ENCODE data around the gene GTF2H4. TPM values are rescaled to one million over a fixed set of nuclear protein-coding genes. Genes with fewer than 3 reads are reported as not detected.
A peak's percentile ranks its signal among the peaks of the same experiment; 100 is the strongest.

GTF2H4 gene
- total RNA-seq, 1 donor from 2014 or later = 81.0 TPM

DNA sequence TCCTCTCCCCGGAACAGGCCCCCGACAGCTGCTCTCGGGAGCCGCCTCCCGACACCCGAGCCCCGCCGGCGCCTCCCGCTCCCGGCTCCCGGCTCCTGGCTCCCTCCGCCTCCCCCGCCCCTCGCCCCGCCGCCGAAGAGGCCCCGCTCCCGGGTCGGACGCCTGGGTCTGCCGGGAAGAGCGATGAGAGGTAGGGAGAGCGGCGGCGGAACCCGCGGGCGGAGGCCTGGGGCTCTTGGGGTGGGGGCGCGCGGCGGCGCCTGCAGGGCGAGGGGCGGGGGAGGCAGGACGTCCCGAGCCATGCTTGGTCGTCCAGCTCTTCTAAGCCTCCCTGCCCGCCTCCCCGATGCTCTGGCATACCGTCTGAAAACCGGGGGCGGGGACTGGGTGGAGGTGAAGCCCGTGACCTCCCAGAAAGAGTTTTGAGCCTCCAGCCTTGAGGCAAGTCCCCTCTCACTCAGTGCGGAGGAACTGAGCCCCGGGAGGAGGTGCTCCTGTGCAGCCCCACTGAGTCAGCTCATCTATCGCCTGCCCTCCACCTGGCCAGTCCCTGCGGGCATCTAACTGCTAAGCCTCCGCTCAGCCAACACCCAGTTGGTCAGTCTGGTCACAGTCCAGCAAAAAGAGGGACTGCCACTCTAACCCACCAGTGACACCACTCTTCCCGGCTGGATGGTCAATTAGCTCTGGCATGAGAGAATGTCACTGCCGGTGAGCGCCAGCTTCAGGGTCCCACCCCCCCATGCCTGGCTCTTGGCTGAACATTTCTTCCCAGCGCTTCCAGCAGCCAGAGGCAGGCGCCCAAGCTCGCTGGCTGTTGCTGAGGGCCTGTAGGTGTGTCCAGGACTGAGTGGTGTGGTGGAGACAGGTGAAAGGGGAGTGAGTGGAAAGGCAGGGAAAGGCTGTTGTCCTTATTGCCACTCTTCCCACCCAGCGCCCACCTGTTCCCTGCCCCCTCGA lies 23.2 kb upstream of the GTF2H4 start:
- H3K27ac ChIP-seq = peak overlapping the region; percentile 83 to 90
- peaks cover 0 to 6% of the 10 kb centered on the region in 2 donors for H3K36me3 ChIP-seq
- H3K9me3 ChIP-seq = no peaks in the 10 kb centered on the region
- H3K4me1 ChIP-seq = peaks cover 0 to 23% of the 10 kb centered on the region in 2 donors
- H3K27me3 ChIP-seq = no peaks in the 10 kb centered on the region
- intact Hi-C loops (cut with DNase I) = loop anchor here (1.0 to 2.0 kb wide), 2 partner anchors 24 to 30 kb away; partner anchors contain the start of genes GTF2H4 and VARS2
- TF ChIP-seq, protein P1, sequence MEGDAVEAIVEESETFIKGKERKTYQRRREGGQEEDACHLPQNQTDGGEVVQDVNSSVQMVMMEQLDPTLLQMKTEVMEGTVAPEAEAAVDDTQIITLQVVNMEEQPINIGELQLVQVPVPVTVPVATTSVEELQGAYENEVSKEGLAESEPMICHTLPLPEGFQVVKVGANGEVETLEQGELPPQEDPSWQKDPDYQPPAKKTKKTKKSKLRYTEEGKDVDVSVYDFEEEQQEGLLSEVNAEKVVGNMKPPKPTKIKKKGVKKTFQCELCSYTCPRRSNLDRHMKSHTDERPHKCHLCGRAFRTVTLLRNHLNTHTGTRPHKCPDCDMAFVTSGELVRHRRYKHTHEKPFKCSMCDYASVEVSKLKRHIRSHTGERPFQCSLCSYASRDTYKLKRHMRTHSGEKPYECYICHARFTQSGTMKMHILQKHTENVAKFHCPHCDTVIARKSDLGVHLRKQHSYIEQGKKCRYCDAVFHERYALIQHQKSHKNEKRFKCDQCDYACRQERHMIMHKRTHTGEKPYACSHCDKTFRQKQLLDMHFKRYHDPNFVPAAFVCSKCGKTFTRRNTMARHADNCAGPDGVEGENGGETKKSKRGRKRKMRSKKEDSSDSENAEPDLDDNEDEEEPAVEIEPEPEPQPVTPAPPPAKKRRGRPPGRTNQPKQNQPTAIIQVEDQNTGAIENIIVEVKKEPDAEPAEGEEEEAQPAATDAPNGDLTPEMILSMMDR (IDR thresholded peaks at IDR 0.05) = no peak
- peak overlapping the region; percentile 78 to 87 for H3K4me3 ChIP-seq
- DNase-seq (ENCODE audit: low spot score in 2 of 2) = peak in 1 of 2 donors; percentile 71

DNA sequence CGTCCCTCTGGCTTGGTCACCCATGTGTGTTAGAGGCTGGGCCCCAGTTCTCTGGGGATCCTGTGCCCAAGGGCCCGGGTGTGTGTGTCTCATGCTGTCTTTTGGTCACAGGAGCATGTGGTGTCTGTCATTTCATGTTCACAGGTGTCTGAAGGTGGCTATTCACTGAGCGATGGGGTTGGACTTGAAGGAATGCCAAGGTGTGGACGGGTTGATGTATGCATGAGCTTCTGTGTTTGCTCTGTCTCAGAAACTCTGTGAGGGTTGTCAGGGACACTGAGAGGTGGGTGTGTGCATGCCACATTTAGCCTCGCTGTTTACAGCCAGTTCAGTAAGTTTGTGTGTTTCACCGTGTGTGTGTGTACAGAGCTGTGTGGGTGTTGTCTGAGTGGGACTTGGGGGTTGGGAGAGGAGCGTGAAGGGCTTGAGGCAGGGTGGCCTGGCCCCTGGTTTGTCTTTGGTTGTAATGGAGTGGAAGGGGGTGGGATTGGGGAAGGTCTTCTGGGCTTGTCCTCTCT lies 22.5 kb upstream of the GTF2H4 start:
- H3K27me3 ChIP-seq = no peaks in the 10 kb centered on the region
- TF ChIP-seq, protein P1 (IDR thresholded peaks at IDR 0.05) = no peak
- peak in 1 of 2 donors; percentile 66 for DNase-seq (ENCODE audit: low spot score in 2 of 2)
- no peaks in the 10 kb centered on the region for H3K9me3 ChIP-seq
- H3K4me3 ChIP-seq = peak overlapping the region; percentile 78 to 87
- H3K4me1 ChIP-seq = peaks cover 0 to 23% of the 10 kb centered on the region in 2 donors
- intact Hi-C loops (cut with DNase I) = loop anchor here (2.0 kb wide), 1 partner anchor 29 kb away; the partner anchor contains the start of gene VARS2
- H3K27ac ChIP-seq = peak overlapping the region in 1 of 2 donors; percentile 83
- peaks cover 0 to 14% of the 10 kb centered on the region in 2 donors for H3K36me3 ChIP-seq

DNA sequence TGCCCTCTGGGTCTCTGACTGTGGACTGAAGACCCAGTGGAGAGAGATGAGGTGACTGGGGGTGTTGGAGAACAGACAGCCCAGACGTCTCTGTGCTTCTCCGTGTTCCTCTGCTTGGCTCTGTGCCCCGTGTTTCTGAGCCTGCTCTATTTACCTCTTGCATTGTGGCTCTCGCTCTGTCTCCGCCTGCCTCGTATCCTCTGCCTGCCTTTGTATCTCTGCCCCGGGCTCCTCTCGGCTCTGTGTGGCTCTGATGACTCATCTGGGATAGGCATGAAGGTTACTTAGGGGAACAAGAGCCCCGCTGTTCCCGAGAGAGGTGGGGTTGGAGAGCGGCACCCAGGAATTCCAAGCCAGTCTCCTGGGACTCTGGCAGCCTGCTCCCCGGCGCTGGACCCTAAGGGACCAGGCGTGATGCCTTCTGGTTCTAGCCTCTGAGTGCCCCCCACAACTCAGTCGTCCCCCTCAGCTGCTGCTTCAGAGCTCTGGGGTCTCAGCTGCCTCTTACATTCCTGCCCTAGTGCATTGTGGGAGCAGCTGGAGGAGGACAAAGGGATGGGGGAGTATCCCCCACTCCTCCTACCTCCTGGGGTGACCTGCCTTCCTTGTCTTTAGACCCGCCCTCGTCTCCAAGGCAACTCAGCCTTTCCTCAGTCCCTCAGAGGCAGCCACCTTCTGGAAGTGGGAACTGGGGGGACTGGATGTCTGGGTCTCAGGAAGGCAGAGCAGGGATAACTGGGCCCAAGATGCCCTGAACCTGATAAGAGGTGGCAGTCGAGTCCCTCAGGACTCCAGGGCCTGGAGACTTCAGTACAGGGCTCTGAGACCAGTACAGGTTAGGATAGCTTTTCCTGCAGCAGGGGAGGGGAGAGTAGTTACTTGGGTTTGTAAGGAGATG lies 21.8 kb upstream of the GTF2H4 start:
- Histone ChIP-seq H3K36me3 (peaks cover 0 to 15% of the 10 kb centered on the region in 2 donors), H3K4me3 (peak overlapping the region; percentile 78 to 87), H3K9me3 (no peaks in the 10 kb centered on the region), H3K27me3 (no peaks in the 10 kb centered on the region), H3K4me1 (peaks cover 0 to 23% of the 10 kb centered on the region in 2 donors), H3K27ac (no peak overlapping the region)
- intact Hi-C loops (cut with DNase I) = loop anchor here (2.0 kb wide), 1 partner anchor 29 kb away; the partner anchor contains the start of gene VARS2
- peak in 1 of 2 donors; percentile 65 for DNase-seq (ENCODE audit: low spot score in 2 of 2)
- TF ChIP-seq, protein P1 (IDR thresholded peaks at IDR 0.05) = no peak

DNA sequence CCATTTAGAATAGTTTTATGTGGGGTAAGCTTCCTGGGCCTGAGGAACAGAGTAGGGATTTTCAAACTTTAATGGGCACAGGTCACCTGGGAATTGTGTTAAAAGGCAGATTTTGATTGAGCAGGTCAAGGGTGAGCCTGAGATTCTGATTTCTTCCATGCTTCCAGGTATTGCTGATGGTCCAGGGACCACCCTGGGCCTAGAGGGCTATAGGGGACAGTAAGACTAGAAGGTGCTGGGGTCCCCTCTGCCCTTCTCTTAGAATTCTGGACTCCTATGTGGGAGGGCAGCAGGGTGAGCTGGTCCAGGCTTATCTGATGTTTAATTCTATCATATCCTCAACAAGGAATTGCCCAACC lies 21.1 kb upstream of the GTF2H4 start:
- Histone ChIP-seq H3K4me3 (no peak overlapping the region), H3K27ac (no peak overlapping the region), H3K4me1 (peaks cover 0 to 23% of the 10 kb centered on the region in 2 donors), H3K27me3 (no peaks in the 10 kb centered on the region), H3K9me3 (no peaks in the 10 kb centered on the region), H3K36me3 (peaks cover 0 to 19% of the 10 kb centered on the region in 2 donors)
- intact Hi-C loops (cut with DNase I) = no loop called here
- peak in 1 of 2 donors; percentile 19 for DNase-seq (ENCODE audit: low spot score in 2 of 2)
- TF ChIP-seq, protein P1 (IDR thresholded peaks at IDR 0.05) = no peak
